GM19043 (cell line): Measurements from ENCODE around the gene VSX1.

ENCODE experiments used
- ATAC-seq: cut with Tn5 transposase; IDR thresholded peaks from one replicate; pipeline ENCODE4 v1.9.1; 2021; ENCODE audit warnings: low read depth; ENCODE audit not compliant: unreplicated experiment

The VSX1 gene

GRCh38 chr20:25088267-25088666 is 6.3 kb upstream of the VSX1 start:
- no peak for ATAC-seq

GRCh38 chr20:25087186-25087929 is 5.4 kb upstream of the VSX1 start:
- no peak for ATAC-seq

- no peak for ATAC-seq
These were observed 4.0 kb upstream of the VSX1 start for GRCh38 chr20:25085756-25086495.

GRCh38 chr20:25084626-25085187 is 2.8 kb upstream of the VSX1 start:
- no peak for ATAC-seq

GRCh38 chr20:25083773-25084625 is 2.1 kb upstream of the VSX1 start:
- ATAC-seq: no peak

- ATAC-seq: no peak
These were observed 1.3 kb upstream of the VSX1 start for GRCh38 chr20:25083141-25083772.

GRCh38 chr20:25082498-25082873 is 545 bp upstream of the VSX1 start:
- no peak for ATAC-seq

- ATAC-seq: no peak
These were observed 744 bp downstream of the VSX1 start for GRCh38 chr20:25081065-25081729.

- ATAC-seq: no peak
These were observed 2.8 kb downstream of the VSX1 start for GRCh38 chr20:25079171-25079570.

- ATAC-seq: no peak
These were observed 3.3 kb downstream of the VSX1 start for GRCh38 chr20:25078662-25079061.

GRCh38 chr20:25077610-25078169 is 4.3 kb downstream of the VSX1 start:
- no peak for ATAC-seq

- no peak for ATAC-seq
These were observed 5.0 kb downstream of the VSX1 start for GRCh38 chr20:25076731-25077609.

GRCh38 chr20:25076201-25076600 is 5.7 kb downstream of the VSX1 start:
- ATAC-seq: no peak

- ATAC-seq: no peak
These were observed 8.4 kb downstream of the VSX1 start for GRCh38 chr20:25073544-25073943.

GRCh38 chr20:25072226-25072811 is 9.6 kb downstream of the VSX1 start:
- no peak for ATAC-seq

- ATAC-seq: no peak
These were observed 10.2 kb downstream of the VSX1 start for GRCh38 chr20:25071734-25072133.

GRCh38 chr20:25070821-25071473 is 11.0 kb downstream of the VSX1 start:
- ATAC-seq: no peak
